Uterus (tissue), 4 donors: ENCODE results near the gene BEND6. TPM values are rescaled to one million over a fixed set of nuclear protein-coding genes. Genes with fewer than 3 reads are reported as not detected.

ENCODE experiments used
- DNase-seq, 2 donors: peaks; one replicate each; pipeline ENCODE4 v3.0.0-alpha.2; 2019 to 2020
- H3K27ac ChIP-seq, 2 donors: fragments of 200-600 bp; sonication (generic); 1 replicate in 1 of 2; 2 replicates in 1 of 2; pipeline ENCODE4 v1.5.1; 2016 to 2018
- H3K27me3 ChIP-seq, 2 donors: fragments of 200-600 bp; sonication (generic); one replicate each; pipeline ENCODE4 v1.5.1; 2018 to 2019; ENCODE audit warnings: control low read depth in 1 of 2
- H3K36me3 ChIP-seq, 2 donors: fragments of 200-600 bp; sonication (generic); one replicate each; pipeline ENCODE4 v1.5.1; 2019; ENCODE audit warnings: control low read depth in 1 of 2
- H3K4me1 ChIP-seq, 2 donors: fragments of 200-600 bp; sonication (generic); one replicate each; pipeline ENCODE4 v1.5.1; 2018 to 2019; ENCODE audit warnings: control low read depth in 1 of 2
- H3K4me3 ChIP-seq, 2 donors: fragments of 200-600 bp; sonication (generic); 1 replicate in 1 of 2; 2 replicates in 1 of 2; pipeline ENCODE4 v1.5.1; 2018 to 2019; ENCODE audit warnings: mild to moderate bottlenecking in 1 of 2
- H3K9me3 ChIP-seq, 2 donors: fragments of 200-600 bp; sonication (generic); one replicate each; pipeline ENCODE4 v1.5.1; 2019; ENCODE audit warnings: control low read depth in 1 of 2
- CTCF ChIP-seq, 4 experiments: fragments of 200-600 bp in 2 of 4; fragments of 450-650 bp in 2 of 4; sonication (generic) in 2 of 4; IDR thresholded peaks; one replicate each; pipeline ENCODE4 v1.5.1; 2016 to 2019; ENCODE audit warnings: antibody characterized with exemption in 4 of 4, mild to moderate bottlenecking in 2 of 4, moderate library complexity in 1 of 4
- POLR2A ChIP-seq, 2 donors: fragments of 450-650 bp; IDR thresholded peaks; one replicate each; pipeline ENCODE4 v1.6.1; 2016; ENCODE audit warnings: antibody characterized with exemption in 2 of 2, mild to moderate bottlenecking in 1 of 2, moderate library complexity in 1 of 2
- intact Hi-C: fragments of 100-400 bp; cut with DNase I; formaldehyde crosslinking; loops from one replicate; pipeline ENCODE4 v1.15.1; 2023; ENCODE audit warnings: low total_unique reads
- total RNA-seq, 4 donors: library from RNA; depleted of rRNA in 3 of 4; stranded (reverse); fragments of >200 nt in 3 of 4; gene quantifications; one replicate each; pipeline versions ENCODE4 v1.1.0 to v1.2.4, GENCODE V29; 2014 to 2023
- donor health status: DM: yes; HTN: yes; CAD: no.

BEND6 gene
- total RNA-seq, 4 donors from 2014 or later, result 3.8 to 10.2 (median 4.5) TPM

- TF ChIP-seq POLR2A (IDR thresholded peaks at IDR 0.05) (no peak), CTCF (IDR thresholded peaks at IDR 0.05) (no peak)
- DNase-seq, result no peak
- Histone ChIP-seq H3K27ac (no peak overlapping the region), H3K4me3 (no peak overlapping the region), H3K36me3 (no peaks in the 10 kb centered on the region), H3K4me1 (no peaks in the 10 kb centered on the region), H3K9me3 (no peaks in the 10 kb centered on the region), H3K27me3 (no peaks in the 10 kb centered on the region)
- intact Hi-C loops, result no loop called here
Observed at GRCh38 chr6:57013521-57013926, 58.6 kb downstream of the BEND6 start.

- no peaks in the 10 kb centered on the region for H3K36me3 ChIP-seq
- intact Hi-C loops, result no loop called here
Observed at GRCh38 chr6:57017069-57017468, 62.2 kb downstream of the BEND6 start.

GRCh38 chr6:57017841-57018240 lies 62.9 kb downstream of the BEND6 start:
- no peaks in the 10 kb centered on the region for H3K4me1 ChIP-seq
- intact Hi-C loops, result no loop called here
- H3K36me3 ChIP-seq, result no peaks in the 10 kb centered on the region
- no peaks in the 10 kb centered on the region for H3K9me3 ChIP-seq
- TF ChIP-seq CTCF (IDR thresholded peaks at IDR 0.05), result no peak
- TF ChIP-seq POLR2A (IDR thresholded peaks at IDR 0.05), result no peak
- no peak for DNase-seq
- H3K27me3 ChIP-seq, result no peaks in the 10 kb centered on the region
- no peak overlapping the region for H3K27ac ChIP-seq
- H3K4me3 ChIP-seq, result no peak overlapping the region

More at GRCh38 chr6:57017069-57017468, 62.2 kb downstream of the BEND6 start:
- H3K27me3 ChIP-seq, result no peaks in the 10 kb centered on the region
- no peak overlapping the region for H3K27ac ChIP-seq
- no peak overlapping the region for H3K4me3 ChIP-seq
- H3K4me1 ChIP-seq, result no peaks in the 10 kb centered on the region
- no peak for DNase-seq
- TF ChIP-seq CTCF (IDR thresholded peaks at IDR 0.05) (no peak), POLR2A (IDR thresholded peaks at IDR 0.05) (no peak)
- H3K9me3 ChIP-seq, result no peaks in the 10 kb centered on the region

GRCh38 chr6:57019434-57019833 lies 64.5 kb downstream of the BEND6 start:
- Histone ChIP-seq H3K4me1 (no peaks in the 10 kb centered on the region), H3K27me3 (no peaks in the 10 kb centered on the region), H3K36me3 (no peaks in the 10 kb centered on the region), H3K27ac (no peak overlapping the region), H3K9me3 (no peaks in the 10 kb centered on the region), H3K4me3 (no peak overlapping the region)
- intact Hi-C loops, result no loop called here
- TF ChIP-seq POLR2A (IDR thresholded peaks at IDR 0.05), result no peak
- no peak for TF ChIP-seq CTCF (IDR thresholded peaks at IDR 0.05)
- no peak for DNase-seq

GRCh38 chr6:57021086-57021720 lies 66.3 kb downstream of the BEND6 start:
- H3K9me3 ChIP-seq, result no peaks in the 10 kb centered on the region
- no peak for DNase-seq
- no peaks in the 10 kb centered on the region for H3K4me1 ChIP-seq
- H3K27ac ChIP-seq, result no peak overlapping the region
- H3K27me3 ChIP-seq, result no peaks in the 10 kb centered on the region
- intact Hi-C loops, result no loop called here
- H3K4me3 ChIP-seq, result no peak overlapping the region
- H3K36me3 ChIP-seq, result no peaks in the 10 kb centered on the region
- TF ChIP-seq POLR2A (IDR thresholded peaks at IDR 0.05) (no peak), CTCF (IDR thresholded peaks at IDR 0.05) (peak; percentile 30 to 57 (median 42))
